Colonic mucosa (tissue), 4 donors: ENCODE data around the gene NOP16. TPM values are rescaled to one million over a fixed set of nuclear protein-coding genes. Genes with fewer than 3 reads are reported as not detected.

Source experiments
- DNase-seq: peaks from one replicate; pipeline ENCODE4 v3.0.0-alpha.2; 2020
- H3K27ac ChIP-seq: fragments of 200-600 bp; one replicate; pipeline ENCODE4 v1.8.0; 2021
- H3K27me3 ChIP-seq: fragments of 200-600 bp; one replicate; pipeline ENCODE4 v1.8.0; 2021
- H3K36me3 ChIP-seq: fragments of 200-600 bp; one replicate; pipeline ENCODE4 v1.8.0; 2021
- H3K4me1 ChIP-seq: fragments of 200-600 bp; one replicate; pipeline ENCODE4 v1.8.0; 2021; ENCODE audit warnings: mild to moderate bottlenecking
- H3K4me3 ChIP-seq: fragments of 200-600 bp; one replicate; pipeline ENCODE4 v1.8.0; 2021
- H3K9ac ChIP-seq, 2 donors: one replicate each; pipeline ENCODE4 v1.7.0; 2013; ENCODE audit warnings: control low read depth in 2 of 2, low read depth in 2 of 2, low read length in 2 of 2
- H3K9me3 ChIP-seq: fragments of 200-600 bp; one replicate; pipeline ENCODE4 v1.8.0; 2021
- CTCF ChIP-seq: fragments of 200-600 bp; IDR thresholded peaks from one replicate; pipeline ENCODE4 v1.8.0; 2022; ENCODE audit warnings: antibody characterized with exemption, mild to moderate bottlenecking
- intact Hi-C: fragments of 100-400 bp; cut with DNase I; formaldehyde crosslinking; loops from one replicate; pipeline ENCODE4 v1.14.1; 2022
- total RNA-seq, 2 donors: library from RNA; stranded (reverse); fragmentation: NEBNext Ultra II Directional in 1 of 2; extraction: Animal tissue kit (Norgen Biotek cat#: 25700) in 1 of 2; gene quantifications; one replicate each; pipeline ENCODE4 v1.2.1, GENCODE V29; 2021
- donor health status: healthy.
- donor health status: DM: no; HTN: no; CAD: no.
- donor health status: DM: no; HTN: no; CAD: no.

NOP16 gene
- total RNA-seq, 2 donors from 2014 or later: 17.1 to 45.7 TPM

DNA sequence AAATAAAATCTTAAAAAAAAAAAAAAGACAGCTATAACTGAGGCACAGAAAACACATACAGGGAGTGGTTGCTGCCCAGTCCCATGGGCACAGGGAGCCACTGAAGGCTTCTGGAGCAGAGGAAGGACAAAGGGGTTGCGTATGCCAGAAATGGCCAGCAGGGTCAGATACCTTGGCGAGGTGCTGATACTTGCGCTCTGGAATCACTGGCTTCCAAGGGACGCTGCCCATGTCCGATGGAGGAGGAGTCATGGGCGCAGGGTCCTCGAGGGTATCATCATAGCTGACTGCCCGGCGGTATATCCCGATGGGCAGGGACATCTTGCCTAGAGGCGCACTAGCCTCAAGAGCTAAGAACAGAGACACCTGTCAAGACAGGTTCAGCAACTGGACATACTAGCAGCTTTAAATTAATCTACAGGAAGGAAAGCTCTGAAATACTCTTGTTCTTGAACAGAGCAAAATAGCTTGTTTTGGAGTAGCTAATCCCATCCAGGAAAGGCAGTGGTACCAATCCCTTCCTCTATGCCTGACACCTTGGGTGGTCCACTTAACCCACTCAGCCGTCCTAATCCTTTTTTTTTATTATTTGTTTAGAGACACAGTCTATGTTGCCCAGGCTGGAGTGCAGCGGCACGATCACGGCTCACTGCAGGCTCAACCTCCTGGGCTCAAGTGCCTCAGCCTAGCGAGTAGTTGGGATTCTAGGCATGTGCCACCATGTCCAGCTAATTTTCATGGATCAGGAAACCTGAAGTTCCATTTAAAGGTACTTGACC lies 32.8 kb downstream of the NOP16 start:
- no peak overlapping the region for H3K9ac ChIP-seq
- H3K27ac ChIP-seq: no peak overlapping the region
- TF ChIP-seq CTCF: no peak
- no peaks in the 10 kb centered on the region for H3K27me3 ChIP-seq
- H3K4me1 ChIP-seq: no peaks in the 10 kb centered on the region
- H3K36me3 ChIP-seq: peaks cover 5% of the 10 kb centered on the region
- no peak for DNase-seq
- H3K4me3 ChIP-seq: no peak overlapping the region
- H3K9me3 ChIP-seq: no peaks in the 10 kb centered on the region
- intact Hi-C loops: no loop called here

DNA sequence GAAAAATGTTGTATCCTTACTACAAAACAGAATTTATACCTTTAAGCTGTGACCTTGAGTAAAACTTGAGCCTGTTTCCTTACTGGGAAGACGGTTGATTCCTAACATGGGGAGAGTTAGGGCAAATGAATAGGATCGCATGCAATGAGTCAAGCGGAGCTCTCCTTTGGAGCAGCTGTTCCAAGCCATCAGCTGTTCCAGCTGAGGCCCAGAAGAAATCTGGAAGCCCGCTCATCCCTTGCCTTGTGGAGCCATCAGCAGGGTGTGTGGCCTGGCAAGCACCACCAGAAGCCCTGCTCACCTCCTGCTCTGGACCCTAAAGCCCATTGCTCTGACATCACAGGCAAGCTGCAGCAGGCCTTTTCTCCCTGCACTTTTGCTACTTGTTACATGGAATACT lies 34.9 kb downstream of the NOP16 start:
- Histone ChIP-seq H3K9me3 (no peaks in the 10 kb centered on the region), H3K36me3 (peaks cover 5% of the 10 kb centered on the region), H3K4me3 (no peak overlapping the region), H3K9ac (no peak overlapping the region), H3K27me3 (no peaks in the 10 kb centered on the region), H3K4me1 (no peaks in the 10 kb centered on the region), H3K27ac (no peak overlapping the region)
- no peak for TF ChIP-seq CTCF
- no peak for DNase-seq
- intact Hi-C loops: no loop called here

DNA sequence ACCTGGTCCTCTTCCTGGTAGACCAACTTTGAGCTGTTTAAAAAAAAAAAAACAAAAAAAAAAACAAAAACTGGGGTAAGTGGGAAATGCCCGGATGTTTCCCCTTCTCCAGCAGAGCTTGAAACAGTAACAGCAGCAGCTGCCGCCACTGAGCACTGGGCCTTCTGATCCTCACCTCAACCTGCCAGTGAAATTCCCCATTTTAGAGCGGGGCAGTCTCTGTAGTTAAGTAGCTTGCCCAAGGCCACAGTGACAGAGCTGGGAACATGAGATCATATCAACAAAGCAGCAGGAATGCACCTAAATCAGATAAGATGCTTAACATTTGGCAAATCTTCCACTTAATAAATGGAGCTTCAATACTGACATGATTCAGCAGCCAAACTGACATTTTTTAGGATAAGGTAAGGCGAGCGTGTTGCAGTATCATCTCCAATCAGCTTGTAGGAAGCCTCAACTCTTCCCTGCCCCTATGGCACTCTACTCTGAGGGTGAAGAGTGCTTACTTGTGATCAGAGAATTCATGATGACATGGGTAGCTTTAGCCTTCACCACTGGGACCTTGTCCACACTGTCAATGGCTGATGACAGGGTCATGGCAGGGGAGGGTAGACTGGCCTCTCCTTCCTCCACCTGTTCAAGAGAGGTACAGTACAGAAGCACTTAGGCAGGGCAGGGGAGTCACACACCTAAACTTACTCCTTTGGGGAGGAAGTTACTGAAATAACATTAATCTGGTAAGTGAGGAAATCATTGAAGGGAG lies 36.1 kb downstream of the NOP16 start:
- no peak for DNase-seq
- H3K4me1 ChIP-seq: no peaks in the 10 kb centered on the region
- H3K4me3 ChIP-seq: no peak overlapping the region
- intact Hi-C loops: no loop called here
- no peak overlapping the region for H3K27ac ChIP-seq
- no peaks in the 10 kb centered on the region for H3K9me3 ChIP-seq
- H3K9ac ChIP-seq: no peak overlapping the region
- peaks cover 5% of the 10 kb centered on the region for H3K36me3 ChIP-seq
- TF ChIP-seq CTCF: no peak
- H3K27me3 ChIP-seq: no peaks in the 10 kb centered on the region

- DNase-seq: no peak
- H3K27ac ChIP-seq: no peak overlapping the region
- intact Hi-C loops: no loop called here
- H3K9ac ChIP-seq: no peak overlapping the region
- no peaks in the 10 kb centered on the region for H3K27me3 ChIP-seq
- H3K4me3 ChIP-seq: no peak overlapping the region
- H3K9me3 ChIP-seq: no peaks in the 10 kb centered on the region
- H3K4me1 ChIP-seq: no peaks in the 10 kb centered on the region
- TF ChIP-seq CTCF: no peak
- peaks cover 15% of the 10 kb centered on the region for H3K36me3 ChIP-seq
Observed at GRCh38 chr5:176350416-176350815, 38.0 kb downstream of the NOP16 start.

GRCh38 chr5:176342766-176343458 lies 45.5 kb downstream of the NOP16 start:
- Histone ChIP-seq H3K27me3 (no peaks in the 10 kb centered on the region), H3K9ac (no peak overlapping the region), H3K9me3 (no peaks in the 10 kb centered on the region), H3K4me3 (no peak overlapping the region), H3K4me1 (no peaks in the 10 kb centered on the region), H3K27ac (no peak overlapping the region), H3K36me3 (peaks cover 16% of the 10 kb centered on the region)
- no peak for DNase-seq
- intact Hi-C loops: no loop called here
- no peak for TF ChIP-seq CTCF
